ENCODE data around the gene CAPN5.

The CAPN5 gene

GRCh38 chr11:77152846-77153245, 86.1 kb downstream of the CAPN5 start:
- DNase-seq (ENCODE audit: low read depth) = no peak
- TF ChIP-seq CTCF (IDR thresholded peaks at IDR 0.05; ENCODE audit: control insufficient read depth, extremely low read depth, insufficient read depth) = no peak
- no peak overlapping the region for H3K4me3 ChIP-seq (ENCODE audit: low read depth, low read length)

DNA sequence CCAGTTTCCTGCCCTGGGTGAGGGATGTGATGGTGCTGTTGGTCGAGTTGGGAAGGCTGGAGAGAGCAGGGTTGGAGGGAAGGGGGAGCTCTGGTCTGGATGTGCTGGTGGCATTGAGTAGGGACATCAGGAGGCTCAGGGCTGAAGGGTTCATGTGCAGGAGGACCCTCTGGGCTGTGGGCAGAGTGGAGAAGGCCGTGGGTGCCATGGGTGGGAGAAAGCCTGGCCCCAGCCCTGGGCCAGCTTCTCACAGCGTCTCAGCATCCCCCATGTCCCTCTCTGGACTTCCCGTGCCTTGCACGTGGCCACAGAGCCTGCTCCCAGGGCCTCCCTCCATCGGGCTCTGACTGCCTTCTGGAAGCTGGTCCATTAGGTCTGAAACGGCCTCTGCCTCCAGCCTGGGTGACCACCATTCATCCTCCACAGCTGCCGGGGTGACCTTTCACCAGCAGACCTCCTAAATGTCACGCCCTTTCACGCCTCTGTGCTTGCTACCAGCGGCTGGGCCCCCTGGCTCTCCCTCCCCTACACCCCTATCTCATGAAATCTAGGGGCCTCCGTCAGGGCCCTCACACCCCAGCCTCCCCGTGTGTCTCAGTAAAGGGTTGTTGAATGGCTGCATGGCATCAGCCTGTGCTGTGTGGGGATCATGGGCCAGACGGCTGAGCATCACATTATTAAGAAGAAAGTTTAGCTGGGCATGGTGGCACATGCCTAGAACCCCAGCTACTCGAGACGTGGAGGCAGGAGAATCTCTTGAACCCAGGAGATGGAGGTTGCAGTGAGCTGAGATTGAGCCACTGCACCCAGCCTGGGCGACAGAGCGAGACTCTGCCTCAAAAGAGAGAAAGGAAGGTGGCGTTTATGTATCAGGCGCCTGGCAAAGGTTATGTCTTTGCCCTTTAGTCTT, 86.8 kb downstream of the CAPN5 start:
- no peak for TF ChIP-seq CTCF (IDR thresholded peaks at IDR 0.05; ENCODE audit: control insufficient read depth, extremely low read depth, insufficient read depth)
- H3K4me3 ChIP-seq (ENCODE audit: low read depth, low read length) = no peak overlapping the region
- DNase-seq (ENCODE audit: low read depth) = no peak

GRCh38 chr11:77154381-77155081, 87.8 kb downstream of the CAPN5 start:
- no peak for TF ChIP-seq CTCF (IDR thresholded peaks at IDR 0.05; ENCODE audit: control insufficient read depth, extremely low read depth, insufficient read depth)
- DNase-seq (ENCODE audit: low read depth) = no peak
- H3K4me3 ChIP-seq (ENCODE audit: low read depth, low read length) = no peak overlapping the region

DNA sequence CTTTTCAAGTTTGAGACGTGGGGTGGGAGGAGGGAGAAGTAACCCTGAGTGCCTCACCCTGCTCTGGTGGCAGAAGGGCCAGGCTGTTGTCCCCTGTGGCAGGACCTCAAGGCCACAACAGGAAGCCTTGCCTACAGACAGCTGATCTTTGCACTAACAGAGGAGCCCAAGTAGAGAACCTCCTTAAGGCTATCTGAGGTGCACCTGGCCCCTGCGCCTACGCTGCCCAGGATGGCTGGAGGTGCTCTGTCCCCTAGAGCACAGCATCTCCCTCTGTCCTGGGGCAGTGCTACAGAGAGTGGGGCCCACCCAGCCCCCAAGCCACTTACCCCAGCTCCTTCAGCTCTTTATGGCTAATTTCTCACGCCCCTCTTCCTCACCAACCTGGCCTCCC, 88.3 kb downstream of the CAPN5 start:
- no peak for DNase-seq (ENCODE audit: low read depth)
- H3K4me3 ChIP-seq (ENCODE audit: low read depth, low read length) = no peak overlapping the region
- no peak for TF ChIP-seq CTCF (IDR thresholded peaks at IDR 0.05; ENCODE audit: control insufficient read depth, extremely low read depth, insufficient read depth)

- no peak for TF ChIP-seq CTCF (IDR thresholded peaks at IDR 0.05; ENCODE audit: control insufficient read depth, extremely low read depth, insufficient read depth)
- DNase-seq (ENCODE audit: low read depth) = no peak
- no peak overlapping the region for H3K4me3 ChIP-seq (ENCODE audit: low read depth, low read length)
Observed at GRCh38 chr11:77155556-77156130, 88.9 kb downstream of the CAPN5 start.

- no peak for TF ChIP-seq CTCF (IDR thresholded peaks at IDR 0.05; ENCODE audit: control insufficient read depth, extremely low read depth, insufficient read depth)
- DNase-seq (ENCODE audit: low read depth) = no peak
- no peak overlapping the region for H3K4me3 ChIP-seq (ENCODE audit: low read depth, low read length)
Observed at GRCh38 chr11:77156396-77157195, 89.8 kb downstream of the CAPN5 start.

Data from LNCaP clone FGC (cell line).